GM21360 (cell line): ENCODE measurements around the gene ALK.

Experiments used
- ATAC-seq: cut with Tn5 transposase; IDR thresholded peaks from one replicate; pipeline ENCODE4 v1.9.1; 2021; ENCODE audit warnings: mild to moderate bottlenecking, moderate library complexity; ENCODE audit not compliant: unreplicated experiment

The ALK gene

GRCh38 chr2:29724282-29724681 lies 197.1 kb downstream of the ALK start:
- no peak for ATAC-seq

GRCh38 chr2:29723255-29724001 lies 198.0 kb downstream of the ALK start:
- no peak for ATAC-seq

GRCh38 chr2:29719639-29720038 lies 201.7 kb downstream of the ALK start:
- ATAC-seq: no peak

GRCh38 chr2:29718076-29718686 lies 203.2 kb downstream of the ALK start:
- no peak for ATAC-seq

- no peak for ATAC-seq
These were observed 205.7 kb downstream of the ALK start for GRCh38 chr2:29715655-29716054.

GRCh38 chr2:29714333-29714732 lies 207.1 kb downstream of the ALK start:
- no peak for ATAC-seq

GRCh38 chr2:29706171-29706720 lies 215.1 kb downstream of the ALK start:
- ATAC-seq: no peak

GRCh38 chr2:29705616-29706015 lies 215.8 kb downstream of the ALK start:
- no peak for ATAC-seq

GRCh38 chr2:29703336-29703735 lies 218.1 kb downstream of the ALK start:
- ATAC-seq: no peak

- no peak for ATAC-seq
These were observed 219.1 kb downstream of the ALK start for GRCh38 chr2:29702276-29702675.

GRCh38 chr2:29700560-29700959 lies 220.8 kb downstream of the ALK start:
- no peak for ATAC-seq

- no peak for ATAC-seq
These were observed 222.3 kb downstream of the ALK start for GRCh38 chr2:29699045-29699444.

GRCh38 chr2:29698216-29698615 lies 223.2 kb downstream of the ALK start:
- ATAC-seq: no peak

GRCh38 chr2:29697715-29698114 lies 223.7 kb downstream of the ALK start:
- no peak for ATAC-seq

GRCh38 chr2:29697181-29697580 lies 224.2 kb downstream of the ALK start:
- no peak for ATAC-seq

- no peak for ATAC-seq
These were observed 226.6 kb downstream of the ALK start for GRCh38 chr2:29694741-29695140.

GRCh38 chr2:29691391-29691950 lies 229.9 kb downstream of the ALK start:
- no peak for ATAC-seq

GRCh38 chr2:29689666-29690065 lies 231.7 kb downstream of the ALK start:
- no peak for ATAC-seq

GRCh38 chr2:29688429-29688828 lies 233.0 kb downstream of the ALK start:
- ATAC-seq: no peak

- no peak for ATAC-seq
These were observed 234.3 kb downstream of the ALK start for GRCh38 chr2:29687121-29687520.

- ATAC-seq: no peak
These were observed 244.4 kb downstream of the ALK start for GRCh38 chr2:29676886-29677453.

GRCh38 chr2:29664578-29664977 lies 256.8 kb downstream of the ALK start:
- no peak for ATAC-seq
